Uterus (tissue), 4 donors: ENCODE data around the gene ZMIZ2. TPM values are rescaled to one million over a fixed set of nuclear protein-coding genes. Genes with fewer than 3 reads are reported as not detected.
"Not testable (repeated sequence)": the region's sequence is repeated elsewhere in the genome, so short reads cannot be mapped to it uniquely, and the experiment has no call there.

ENCODE experiments used
- DNase-seq, 2 donors: peaks; one replicate each; pipeline ENCODE4 v3.0.0-alpha.2; 2019 to 2020
- H3K27ac ChIP-seq, 2 donors: fragments of 200-600 bp; sonication (generic); 1 replicate in 1 of 2; 2 replicates in 1 of 2; pipeline ENCODE4 v1.5.1; 2016 to 2018
- H3K27me3 ChIP-seq, 2 donors: fragments of 200-600 bp; sonication (generic); one replicate each; pipeline ENCODE4 v1.5.1; 2018 to 2019; ENCODE audit warnings: control low read depth in 1 of 2
- H3K36me3 ChIP-seq, 2 donors: fragments of 200-600 bp; sonication (generic); one replicate each; pipeline ENCODE4 v1.5.1; 2019; ENCODE audit warnings: control low read depth in 1 of 2
- H3K4me1 ChIP-seq, 2 donors: fragments of 200-600 bp; sonication (generic); one replicate each; pipeline ENCODE4 v1.5.1; 2018 to 2019; ENCODE audit warnings: control low read depth in 1 of 2
- H3K4me3 ChIP-seq, 2 donors: fragments of 200-600 bp; sonication (generic); 1 replicate in 1 of 2; 2 replicates in 1 of 2; pipeline ENCODE4 v1.5.1; 2018 to 2019; ENCODE audit warnings: mild to moderate bottlenecking in 1 of 2
- H3K9me3 ChIP-seq, 2 donors: fragments of 200-600 bp; sonication (generic); one replicate each; pipeline ENCODE4 v1.5.1; 2019; ENCODE audit warnings: control low read depth in 1 of 2
- CTCF ChIP-seq, 4 experiments: fragments of 200-600 bp in 2 of 4; fragments of 450-650 bp in 2 of 4; sonication (generic) in 2 of 4; IDR thresholded peaks; one replicate each; pipeline ENCODE4 v1.5.1; 2016 to 2019; ENCODE audit warnings: antibody characterized with exemption in 4 of 4, mild to moderate bottlenecking in 2 of 4, moderate library complexity in 1 of 4
- POLR2A ChIP-seq, 2 donors: fragments of 450-650 bp; IDR thresholded peaks; one replicate each; pipeline ENCODE4 v1.6.1; 2016; ENCODE audit warnings: antibody characterized with exemption in 2 of 2, mild to moderate bottlenecking in 1 of 2, moderate library complexity in 1 of 2
- intact Hi-C: fragments of 100-400 bp; cut with DNase I; formaldehyde crosslinking; loops from one replicate; pipeline ENCODE4 v1.15.1; 2023; ENCODE audit warnings: low total_unique reads
- total RNA-seq, 4 donors: library from RNA; depleted of rRNA in 3 of 4; stranded (reverse); fragments of >200 nt in 3 of 4; gene quantifications; one replicate each; pipeline versions ENCODE4 v1.1.0 to v1.2.4, GENCODE V29; 2014 to 2023
- donor health status: DM: yes; HTN: yes; CAD: no.

The ZMIZ2 gene
- total RNA-seq, 4 donors from 2014 or later = 2.8 to 97.0 (median 12.2) TPM

GRCh38 chr7:44799939-44800338 lies 51.3 kb downstream of the ZMIZ2 start:
- Histone ChIP-seq H3K9me3 (no peaks in the 10 kb centered on the region), H3K27me3 (no peaks in the 10 kb centered on the region), H3K27ac (no peak overlapping the region), H3K4me1 (no peaks in the 10 kb centered on the region), H3K4me3 (no peak overlapping the region), H3K36me3 (no peaks in the 10 kb centered on the region)
- DNase-seq = no peak
- intact Hi-C loops = no loop called here
- TF ChIP-seq POLR2A (IDR thresholded peaks at IDR 0.05) (no peak), CTCF (IDR thresholded peaks at IDR 0.05) (no peak)

DNA sequence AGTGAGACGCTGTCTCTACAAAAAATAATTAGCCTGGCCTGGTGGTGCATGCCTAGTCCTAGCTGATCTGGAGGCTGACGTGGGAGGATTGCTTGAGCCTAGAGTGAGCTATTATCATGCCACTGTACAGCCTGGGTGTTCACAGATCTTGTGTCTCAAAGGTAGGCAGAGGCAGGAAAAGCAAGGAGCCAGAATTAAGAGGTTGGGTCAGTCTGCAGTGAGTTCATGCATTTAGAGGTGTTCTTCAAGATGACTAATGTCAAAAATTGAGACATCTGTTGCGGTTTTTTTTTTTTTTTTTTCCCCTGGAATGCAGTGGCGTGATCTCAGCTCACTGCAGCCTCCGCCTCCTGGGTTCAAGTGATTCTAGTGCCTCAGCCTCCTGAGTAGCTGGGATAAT lies 53.2 kb downstream of the ZMIZ2 start:
- Histone ChIP-seq H3K4me1 (no peaks in the 10 kb centered on the region), H3K36me3 (no peaks in the 10 kb centered on the region), H3K4me3 (no peak overlapping the region), H3K27me3 (no peaks in the 10 kb centered on the region), H3K27ac (no peak overlapping the region), H3K9me3 (no peaks in the 10 kb centered on the region)
- no peak for DNase-seq
- intact Hi-C loops = no loop called here
- TF ChIP-seq POLR2A (IDR thresholded peaks at IDR 0.05) (no peak), CTCF (IDR thresholded peaks at IDR 0.05) (no peak)

GRCh38 chr7:44802418-44803025 lies 53.9 kb downstream of the ZMIZ2 start:
- no peaks in the 10 kb centered on the region for H3K4me1 ChIP-seq
- H3K27me3 ChIP-seq = no peaks in the 10 kb centered on the region
- intact Hi-C loops = no loop called here
- no peak for DNase-seq
- H3K27ac ChIP-seq = no peak overlapping the region
- H3K36me3 ChIP-seq = no peaks in the 10 kb centered on the region
- no peak overlapping the region for H3K4me3 ChIP-seq
- H3K9me3 ChIP-seq = no peaks in the 10 kb centered on the region
- no peak for TF ChIP-seq POLR2A (IDR thresholded peaks at IDR 0.05)
- no peak for TF ChIP-seq CTCF (IDR thresholded peaks at IDR 0.05)

DNA sequence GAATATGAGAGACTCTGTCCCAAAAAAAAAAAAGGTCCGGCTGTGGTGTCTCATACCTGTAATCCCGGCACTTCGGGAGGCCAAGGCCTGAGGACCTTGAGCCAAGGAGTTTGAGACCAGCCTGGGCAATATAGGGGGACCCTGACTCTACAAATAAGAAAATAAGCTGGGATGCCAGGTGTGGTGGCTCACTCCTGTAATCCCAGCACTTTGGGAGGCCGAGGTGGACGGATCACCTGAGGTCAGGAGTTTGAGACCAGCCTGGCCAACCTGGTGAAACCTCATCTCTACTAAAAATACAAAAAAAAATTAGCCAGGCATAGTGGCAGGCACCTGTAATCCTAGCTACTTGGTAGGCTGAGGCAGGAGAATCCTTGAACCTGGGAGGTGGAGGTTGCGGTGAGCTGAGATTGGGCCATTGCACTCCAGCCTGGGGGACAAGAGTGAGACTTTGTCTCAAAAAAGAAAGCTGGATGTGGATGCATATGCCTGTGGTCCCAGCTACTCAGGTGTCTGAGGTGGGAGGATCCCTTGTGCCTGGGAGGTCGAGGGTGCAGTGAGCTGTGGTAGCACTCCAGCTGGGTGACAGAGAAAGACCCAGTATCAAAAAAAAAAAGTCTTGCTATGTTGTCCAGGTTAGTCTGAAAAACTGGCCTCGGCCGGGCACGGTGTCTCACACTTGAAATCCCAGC lies 55.3 kb downstream of the ZMIZ2 start:
- H3K36me3 ChIP-seq, H3K4me1 ChIP-seq, H3K27me3 ChIP-seq, H3K9me3 ChIP-seq, H3K4me3 ChIP-seq, DNase-seq, H3K27ac ChIP-seq, intact Hi-C loops: not testable (repeated sequence)

GRCh38 chr7:44805950-44806349 lies 57.3 kb downstream of the ZMIZ2 start:
- Histone ChIP-seq H3K27me3 (no peaks in the 10 kb centered on the region), H3K27ac (no peak overlapping the region), H3K4me1 (no peaks in the 10 kb centered on the region), H3K36me3 (no peaks in the 10 kb centered on the region), H3K4me3 (no peak overlapping the region), H3K9me3 (no peaks in the 10 kb centered on the region)
- intact Hi-C loops = no loop called here
- DNase-seq = no peak
- TF ChIP-seq CTCF (IDR thresholded peaks at IDR 0.05) (no peak), POLR2A (IDR thresholded peaks at IDR 0.05) (no peak)
